HG03159 (cell line): Measurements from ENCODE around the gene LIN52.

ENCODE experiments used
- ATAC-seq: cut with Tn5 transposase; IDR thresholded peaks from one replicate; pipeline ENCODE4 v1.9.1; 2021; ENCODE audit warnings: mild to moderate bottlenecking, moderate library complexity; ENCODE audit not compliant: unreplicated experiment

The LIN52 gene

GRCh38 chr14:74190927-74191575 lies 106.3 kb downstream of the LIN52 start:
- ATAC-seq: no peak

- ATAC-seq: no peak
Observed at GRCh38 chr14:74194506-74195274, 109.9 kb downstream of the LIN52 start.

- no peak for ATAC-seq
Observed at GRCh38 chr14:74195623-74196022, 110.9 kb downstream of the LIN52 start.

GRCh38 chr14:74198441-74199234 lies 113.9 kb downstream of the LIN52 start:
- ATAC-seq: no peak

- ATAC-seq: no peak
Observed at GRCh38 chr14:74202113-74202512, 117.4 kb downstream of the LIN52 start.

- ATAC-seq: no peak
Observed at GRCh38 chr14:74203639-74204038, 118.9 kb downstream of the LIN52 start.

GRCh38 chr14:74204491-74204890 lies 119.7 kb downstream of the LIN52 start:
- ATAC-seq: no peak

- no peak for ATAC-seq
Observed at GRCh38 chr14:74205882-74206281, 121.1 kb downstream of the LIN52 start.

- no peak for ATAC-seq
Observed at GRCh38 chr14:74207943-74208342, 123.2 kb downstream of the LIN52 start.

GRCh38 chr14:74208642-74209041 lies 123.9 kb downstream of the LIN52 start:
- ATAC-seq: no peak

GRCh38 chr14:74211945-74212580 lies 127.3 kb downstream of the LIN52 start:
- ATAC-seq: no peak

- no peak for ATAC-seq
Observed at GRCh38 chr14:74213907-74214803, 129.4 kb downstream of the LIN52 start.

GRCh38 chr14:74216671-74217070 lies 131.9 kb downstream of the LIN52 start:
- ATAC-seq: no peak

- ATAC-seq: no peak
Observed at GRCh38 chr14:74217672-74218448, 133.1 kb downstream of the LIN52 start.

- ATAC-seq: no peak
Observed at GRCh38 chr14:74218462-74218861, 133.7 kb downstream of the LIN52 start.

GRCh38 chr14:74219277-74220205 lies 134.8 kb downstream of the LIN52 start:
- no peak for ATAC-seq

- ATAC-seq: no peak
Observed at GRCh38 chr14:74220991-74221390, 136.2 kb downstream of the LIN52 start.

GRCh38 chr14:74221741-74222140 lies 137.0 kb downstream of the LIN52 start:
- no peak for ATAC-seq
